Cardiac muscle cell (in vitro differentiated cells and primary cell): Measurements from ENCODE around the gene C17orf107. TPM values are rescaled to one million over a fixed set of nuclear protein-coding genes. Genes with fewer than 3 reads are reported as not detected.

Source experiments
- DNase-seq, 2 donors: peaks; one replicate each; pipeline versions ENCODE4 v3.0.0 to v3.0.0-alpha.2; 2010 to 2017; ENCODE audit warnings: low read depth in 1 of 2, low spot score in 1 of 2
- H3K27ac ChIP-seq: fragments of 200-600 bp; sonication (generic); 2 replicates; pipeline ENCODE4 v1.5.1; 2016
- H3K27me3 ChIP-seq: fragments of 200-600 bp; sonication (generic); 2 replicates; pipeline ENCODE4 v1.6.0; 2016; ENCODE audit warnings: control low read depth
- H3K36me3 ChIP-seq: fragments of 200-600 bp; sonication (generic); 2 replicates; pipeline ENCODE4 v1.5.1; 2016; ENCODE audit warnings: control low read depth
- H3K4me1 ChIP-seq: fragments of 200-600 bp; sonication (generic); 2 replicates; pipeline ENCODE4 v1.8.1; 2017; ENCODE audit warnings: low read depth, mild to moderate bottlenecking, mixed run types
- H3K4me3 ChIP-seq: fragments of 200-600 bp; sonication (generic); 2 replicates; pipeline ENCODE4 v1.5.1; 2016; ENCODE audit warnings: mild to moderate bottlenecking
- H3K9me3 ChIP-seq: fragments of 200-600 bp; sonication (generic); 2 replicates; pipeline ENCODE4 v1.5.1; 2017; ENCODE audit warnings: low read depth, mild to moderate bottlenecking, control low read depth
- polyA plus RNA-seq: library from polyadenylated mRNA; unstranded; fragments of >200 nt; fragmentation: Nextera tagmentation; extraction: Ambion mirVana; gene quantifications from 2 replicates; pipeline ENCODE4 v1.2.1, GENCODE V29; 2016
- total RNA-seq: library from RNA; depleted of rRNA; stranded (reverse); fragments of >200 nt; gene quantifications from 2 replicates; pipeline ENCODE4 v1.2.3, GENCODE V29; 2016
- TF ChIP-seq, protein P1 (sequence below): IDR thresholded peaks from 2 replicates; pipeline ENCODE4 v1.5.1; 2012; ENCODE audit warnings: low read depth, mild to moderate bottlenecking, low read length

C17orf107 gene
- total and polyA plus RNA-seq, 2 experiments from 2014 or later = 1.3 to 7.4 TPM

DNA sequence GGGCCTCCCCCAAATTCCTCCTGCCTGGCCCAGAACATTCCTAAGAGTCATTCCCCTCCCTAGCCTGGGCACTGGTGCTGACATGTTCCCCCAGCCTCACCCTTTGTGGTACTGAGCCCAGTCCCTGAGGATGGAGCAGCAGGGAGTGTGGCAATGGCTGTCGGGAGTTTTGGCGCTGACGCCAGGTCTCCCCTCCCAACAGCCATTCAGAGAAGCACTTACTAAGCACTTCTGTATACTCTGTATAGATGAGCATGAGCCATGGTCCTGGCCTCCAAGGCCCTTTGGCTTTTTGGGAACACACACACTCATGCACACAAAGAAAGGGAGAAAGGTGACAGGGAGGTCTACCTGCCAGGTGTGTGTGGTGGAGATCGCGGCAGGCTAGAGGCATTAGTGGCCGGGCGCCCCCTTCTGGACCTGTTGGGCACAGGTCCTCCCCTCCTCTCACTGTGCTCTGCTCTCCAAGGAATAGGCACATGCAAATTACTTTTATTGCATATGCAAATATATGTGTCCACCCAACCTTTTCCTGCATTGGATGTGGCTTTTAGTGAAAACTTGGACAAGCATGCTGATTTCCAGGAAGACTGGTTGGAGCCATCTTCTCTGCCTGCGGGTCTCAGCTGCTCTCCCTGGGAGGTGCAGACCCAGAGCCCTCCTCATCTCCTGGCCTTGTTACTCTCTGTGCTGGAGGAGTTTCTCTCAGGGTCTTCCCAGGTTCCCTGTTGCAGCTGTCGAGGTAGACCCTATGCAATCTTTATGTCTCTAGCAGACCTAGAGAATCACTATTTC is 17.4 kb upstream of the C17orf107 start:
- TF ChIP-seq, protein P1, sequence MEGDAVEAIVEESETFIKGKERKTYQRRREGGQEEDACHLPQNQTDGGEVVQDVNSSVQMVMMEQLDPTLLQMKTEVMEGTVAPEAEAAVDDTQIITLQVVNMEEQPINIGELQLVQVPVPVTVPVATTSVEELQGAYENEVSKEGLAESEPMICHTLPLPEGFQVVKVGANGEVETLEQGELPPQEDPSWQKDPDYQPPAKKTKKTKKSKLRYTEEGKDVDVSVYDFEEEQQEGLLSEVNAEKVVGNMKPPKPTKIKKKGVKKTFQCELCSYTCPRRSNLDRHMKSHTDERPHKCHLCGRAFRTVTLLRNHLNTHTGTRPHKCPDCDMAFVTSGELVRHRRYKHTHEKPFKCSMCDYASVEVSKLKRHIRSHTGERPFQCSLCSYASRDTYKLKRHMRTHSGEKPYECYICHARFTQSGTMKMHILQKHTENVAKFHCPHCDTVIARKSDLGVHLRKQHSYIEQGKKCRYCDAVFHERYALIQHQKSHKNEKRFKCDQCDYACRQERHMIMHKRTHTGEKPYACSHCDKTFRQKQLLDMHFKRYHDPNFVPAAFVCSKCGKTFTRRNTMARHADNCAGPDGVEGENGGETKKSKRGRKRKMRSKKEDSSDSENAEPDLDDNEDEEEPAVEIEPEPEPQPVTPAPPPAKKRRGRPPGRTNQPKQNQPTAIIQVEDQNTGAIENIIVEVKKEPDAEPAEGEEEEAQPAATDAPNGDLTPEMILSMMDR = peak; percentile 90
- H3K27ac ChIP-seq = no peak overlapping the region
- no peaks in the 10 kb centered on the region for H3K27me3 ChIP-seq
- peak; percentile 45 to 76 for DNase-seq
- no peaks in the 10 kb centered on the region for H3K4me1 ChIP-seq
- H3K36me3 ChIP-seq = peaks cover 19% of the 10 kb centered on the region
- no peak overlapping the region for H3K4me3 ChIP-seq
- H3K9me3 ChIP-seq = no peaks in the 10 kb centered on the region

DNA sequence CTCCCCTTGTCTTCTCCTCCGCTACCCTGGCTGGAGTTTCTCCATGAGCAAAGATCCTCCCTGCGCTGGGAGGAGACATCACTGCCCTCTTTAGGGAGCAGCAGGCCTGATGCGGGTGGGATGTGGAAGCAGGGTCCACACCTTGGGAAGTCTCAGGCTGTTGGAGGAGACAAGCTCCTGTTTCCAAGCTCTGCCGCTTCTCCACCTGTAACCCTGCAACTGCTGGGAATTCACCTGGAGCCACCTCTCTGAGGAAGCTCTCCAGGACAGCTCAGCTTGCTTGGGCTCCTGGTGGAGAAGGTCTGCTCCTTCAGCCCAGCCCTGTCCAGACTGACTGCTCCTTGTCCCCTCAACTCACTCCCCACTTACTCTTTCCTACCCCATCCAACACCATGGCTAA is 14.8 kb upstream of the C17orf107 start:
- Histone ChIP-seq H3K9me3 (no peaks in the 10 kb centered on the region), H3K36me3 (peaks cover 20% of the 10 kb centered on the region), H3K4me1 (no peaks in the 10 kb centered on the region), H3K27me3 (no peaks in the 10 kb centered on the region), H3K4me3 (no peak overlapping the region), H3K27ac (no peak overlapping the region)
- DNase-seq = no peak
- TF ChIP-seq, protein P1 = no peak

DNA sequence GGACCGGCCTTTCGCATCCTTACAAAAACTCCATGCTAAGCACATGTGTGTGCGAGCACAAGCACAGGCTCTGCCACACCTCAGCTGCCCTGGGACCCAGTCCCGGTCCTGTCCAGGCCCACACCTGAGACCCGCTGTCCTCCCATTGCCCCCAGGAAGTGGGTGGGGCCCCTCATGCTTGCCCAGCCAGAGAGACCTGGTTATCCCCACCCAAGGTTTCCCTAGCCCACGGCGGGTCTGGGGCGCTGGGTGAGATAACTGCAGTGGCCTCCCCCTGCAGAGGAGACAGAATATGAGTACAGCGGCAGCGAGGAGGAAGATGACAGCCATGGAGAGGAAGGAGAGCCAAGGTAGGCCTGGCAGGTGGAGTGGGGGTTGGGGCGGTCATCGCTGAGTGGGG is 12.5 kb upstream of the C17orf107 start:
- DNase-seq = no peak
- no peak overlapping the region for H3K4me3 ChIP-seq
- no peaks in the 10 kb centered on the region for H3K9me3 ChIP-seq
- H3K36me3 ChIP-seq = peaks cover 32% of the 10 kb centered on the region
- no peaks in the 10 kb centered on the region for H3K4me1 ChIP-seq
- H3K27me3 ChIP-seq = no peaks in the 10 kb centered on the region
- no peak overlapping the region for H3K27ac ChIP-seq
- TF ChIP-seq, protein P1 = no peak

DNA sequence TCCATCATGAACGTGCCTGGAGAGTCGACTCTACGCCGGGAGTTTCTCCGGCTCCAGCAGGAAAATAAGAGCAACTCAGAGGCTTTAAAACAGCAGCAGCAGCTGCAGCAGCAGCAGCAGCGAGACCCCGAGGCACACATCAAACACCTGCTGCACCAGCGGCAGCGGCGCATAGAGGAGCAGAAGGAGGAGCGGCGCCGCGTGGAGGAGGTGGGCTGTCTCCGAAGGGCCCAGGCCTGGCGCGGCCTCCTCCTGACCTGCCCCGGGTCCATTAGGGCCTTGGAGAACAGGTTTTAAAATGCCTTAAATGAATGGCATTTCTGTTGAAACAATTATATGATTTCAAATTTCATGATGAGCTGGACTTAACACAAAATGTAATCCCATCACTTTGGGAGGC is 11.8 kb upstream of the C17orf107 start:
- TF ChIP-seq, protein P1 = no peak
- Histone ChIP-seq H3K27ac (no peak overlapping the region), H3K4me1 (no peaks in the 10 kb centered on the region), H3K4me3 (no peak overlapping the region), H3K9me3 (no peaks in the 10 kb centered on the region), H3K36me3 (peaks cover 34% of the 10 kb centered on the region), H3K27me3 (no peaks in the 10 kb centered on the region)
- DNase-seq = no peak

DNA sequence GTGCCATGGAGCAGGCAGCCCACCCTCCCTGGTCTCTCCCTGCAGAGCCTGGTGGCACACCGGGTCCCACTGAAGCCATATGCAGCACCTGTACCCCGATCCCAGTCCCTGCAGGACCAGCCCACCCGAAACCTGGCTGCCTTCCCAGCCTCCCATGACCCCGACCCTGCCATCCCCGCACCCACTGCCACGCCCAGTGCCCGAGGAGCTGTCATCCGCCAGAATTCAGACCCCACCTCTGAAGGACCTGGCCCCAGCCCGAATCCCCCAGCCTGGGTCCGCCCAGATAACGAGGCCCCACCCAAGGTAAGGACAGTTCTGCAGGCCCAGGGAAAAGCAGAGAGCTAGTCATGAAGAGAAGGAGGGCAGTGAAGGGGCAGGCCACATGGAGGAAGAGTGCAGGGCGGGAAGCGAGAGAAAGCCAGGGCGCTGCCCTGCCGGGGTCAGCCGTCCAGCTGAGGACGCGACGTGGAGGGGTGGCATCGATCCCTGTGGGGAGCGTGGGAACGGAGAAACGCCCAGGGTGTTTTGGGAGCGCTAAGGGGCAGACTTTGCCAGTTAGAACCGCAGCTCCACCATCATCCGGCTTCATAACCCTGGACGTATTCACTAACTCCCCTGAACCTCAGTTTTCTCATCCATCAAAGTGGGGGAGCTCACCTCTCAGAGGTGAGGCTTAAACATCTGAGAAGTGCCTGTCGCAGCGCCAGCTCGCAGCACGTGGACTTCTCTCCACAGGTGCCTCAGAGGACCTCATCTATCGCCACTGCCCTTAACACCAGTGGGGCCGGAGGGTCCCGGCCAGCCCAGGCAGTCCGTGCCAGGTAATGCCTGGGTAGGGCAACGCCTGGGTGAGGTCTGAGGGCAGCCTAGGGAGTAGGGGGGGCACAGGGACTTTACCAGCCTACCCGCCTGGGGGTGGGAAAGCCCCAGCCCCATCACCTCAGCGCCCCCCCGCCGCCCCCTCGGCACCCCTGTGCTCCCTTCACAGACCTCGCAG is 7.6 kb upstream of the C17orf107 start:
- Histone ChIP-seq H3K36me3 (peaks cover 23% of the 10 kb centered on the region), H3K9me3 (no peaks in the 10 kb centered on the region), H3K4me1 (no peaks in the 10 kb centered on the region), H3K4me3 (no peak overlapping the region), H3K27ac (no peak overlapping the region), H3K27me3 (no peaks in the 10 kb centered on the region)
- no peak for DNase-seq
- TF ChIP-seq, protein P1 = no peak
